HepG2 (cell line): ENCODE measurements around the gene SLC22A7. TPM values are rescaled to one million over a fixed set of nuclear protein-coding genes. Genes with fewer than 3 reads are reported as not detected.
A peak's percentile ranks its signal among the peaks of the same experiment; 100 is the strongest.

Experiments
- ATF7-NPFF ChIP-seq: sonication (generic); formaldehyde crosslinking; IDR thresholded peaks from 2 replicates; pipeline ENCODE4 v1.8.1; 2023; ENCODE audit warnings: mild to moderate bottlenecking, low read depth, missing genetic modification reagents, moderate library complexity
- ATM ChIP-seq: fragments of 450-650 bp; IDR thresholded peaks from 2 replicates; pipeline ENCODE4 v1.7.1; 2017; ENCODE audit warnings: mild to moderate bottlenecking, borderline replicate concordance
- BORCS8-MEF2B ChIP-seq: sonication (generic); formaldehyde crosslinking; IDR thresholded peaks from 2 replicates; pipeline ENCODE4 v1.8.0; 2022; ENCODE audit warnings: mild to moderate bottlenecking, missing genetic modification reagents
- CBFB ChIP-seq: sonication (generic); formaldehyde crosslinking; IDR thresholded peaks from 2 replicates; pipeline ENCODE4 v1.4.0; 2020; ENCODE audit warnings: missing genetic modification reagents
- CBX5 ChIP-seq: sonication (generic); formaldehyde crosslinking; IDR thresholded peaks from 2 replicates; pipeline ENCODE4 v1.4.0; 2020; ENCODE audit warnings: missing genetic modification reagents, borderline replicate concordance
- CEBPG ChIP-seq: IDR thresholded peaks from 2 replicates; pipeline ENCODE4 v1.6.1; 2016
- ELF4 ChIP-seq: sonication (generic); formaldehyde crosslinking; IDR thresholded peaks from 2 replicates; pipeline ENCODE4 v1.5.0; 2020; ENCODE audit warnings: missing genetic modification reagents, mild to moderate bottlenecking, moderate library complexity, borderline replicate concordance
- FOSL1 ChIP-seq: sonication (generic); formaldehyde crosslinking; IDR thresholded peaks from 2 replicates; pipeline ENCODE4 v1.9.0; 2021; ENCODE audit warnings: missing genetic modification reagents, borderline replicate concordance
- FOSL2 ChIP-seq: sonication (generic); formaldehyde crosslinking; IDR thresholded peaks from 2 replicates; pipeline ENCODE4 v1.4.0; 2020; ENCODE audit warnings: missing genetic modification reagents
- HDAC6 ChIP-seq: fragments of 200-600 bp; sonication (generic); IDR thresholded peaks from 2 replicates; pipeline ENCODE4 v1.7.0; 2017; ENCODE audit warnings: mild to moderate bottlenecking, antibody characterized with exemption, low read length, low read depth
- HNRNPH1 ChIP-seq: fragments of 200-400 bp; formaldehyde crosslinking; optimal IDR thresholded peaks from 2 replicates; pipeline ENCODE3; 2017; ENCODE audit warnings: mild to moderate bottlenecking, low read depth, low read length
- IRF9 ChIP-seq: sonication (generic); formaldehyde crosslinking; IDR thresholded peaks from 2 replicates; pipeline ENCODE4 v1.8.0; 2022; ENCODE audit warnings: missing genetic modification reagents, mild to moderate bottlenecking, borderline replicate concordance
- NAIF1 ChIP-seq: sonication (generic); formaldehyde crosslinking; IDR thresholded peaks from 2 replicates; pipeline ENCODE4 v1.5.0; 2020; ENCODE audit warnings: mild to moderate bottlenecking, missing genetic modification reagents, borderline replicate concordance
- NBN ChIP-seq: fragments of 450-650 bp; conservative IDR thresholded peaks from 2 replicates; pipeline ENCODE4 v1.6.1; 2017
- NFATC3 ChIP-seq: sonication (generic); formaldehyde crosslinking; IDR thresholded peaks from 2 replicates; pipeline ENCODE4 v1.5.1; 2020; ENCODE audit warnings: mild to moderate bottlenecking, missing genetic modification reagents
- PBX2 ChIP-seq: IDR thresholded peaks from 2 replicates; pipeline ENCODE4 v1.6.1; 2016; ENCODE audit warnings: control low read depth
- RFX5 ChIP-seq: IDR thresholded peaks from 2 replicates; pipeline ENCODE4 v1.6.1; 2011; ENCODE audit warnings: low read depth, low read length, improper control_type of control experiment
- SETDB1 ChIP-seq: sonication (generic); formaldehyde crosslinking; IDR thresholded peaks from 2 replicates; pipeline ENCODE4 v1.5.1; 2020; ENCODE audit warnings: missing genetic modification reagents, mild to moderate bottlenecking, borderline replicate concordance
- SIN3B ChIP-seq: fragments of 150-350 bp; IDR thresholded peaks from 2 replicates; pipeline ENCODE4 v1.6.1; 2014; ENCODE audit warnings: low read length
- TFE3 ChIP-seq: IDR thresholded peaks from 2 replicates; pipeline ENCODE4 v1.6.1; 2016
- ZNF180 ChIP-seq: sonication (generic); formaldehyde crosslinking; IDR thresholded peaks from 2 replicates; pipeline ENCODE4 v1.4.0; 2020; ENCODE audit warnings: low read depth, missing genetic modification reagents, borderline replicate concordance
- ZNF224 ChIP-seq: sonication (generic); formaldehyde crosslinking; IDR thresholded peaks from 2 replicates; pipeline ENCODE4 v1.5.0; 2020; ENCODE audit warnings: mild to moderate bottlenecking, missing genetic modification reagents
- ZNF264 ChIP-seq: sonication (generic); formaldehyde crosslinking; IDR thresholded peaks from 2 replicates; pipeline ENCODE4 v1.4.0; 2020; ENCODE audit warnings: missing genetic modification reagents
- ZNF383 ChIP-seq: sonication (generic); formaldehyde crosslinking; IDR thresholded peaks from 2 replicates; pipeline ENCODE4 v1.4.0; 2020; ENCODE audit warnings: missing genetic modification reagents, mild to moderate bottlenecking, borderline replicate concordance
- ZNF75D ChIP-seq: sonication (generic); formaldehyde crosslinking; IDR thresholded peaks from 2 replicates; pipeline ENCODE4 v1.8.1; 2023; ENCODE audit warnings: missing genetic modification reagents, mild to moderate bottlenecking, borderline replicate concordance
- polyA plus RNA-seq, 8 experiments: library from polyadenylated mRNA; depleted of rRNA in 3 of 8; stranded (reverse) in 7 of 8; unstranded in 1 of 8; fragments of >200 nt; fragmentation: Illumina TruSeq in 4 of 8; extraction: Trizol in 4 of 8; gene quantifications; 2 replicates each; pipeline versions ENCODE4 v1.2.1 to v1.2.3, GENCODE V29; 2011 to 2016; ENCODE audit warnings: low read depth in 4 of 8, missing spikeins in 1 of 8, mixed read lengths in 1 of 8; ENCODE audit not compliant: insufficient read depth in 1 of 8
- total RNA-seq, 5 experiments: library from RNA; depleted of rRNA; stranded (reverse); fragments of >200 nt; fragmentation: Illumina TruSeq; extraction: Trizol; gene quantifications; 2 replicates each; pipeline ENCODE4 v1.2.3, GENCODE V29; 2016; ENCODE audit warnings: low read depth in 1 of 5
- TF ChIP-seq, protein P1 (sequence below): sonication (generic); formaldehyde crosslinking; IDR thresholded peaks from 2 replicates; pipeline ENCODE4 v1.8.0; 2022; ENCODE audit warnings: mild to moderate bottlenecking, missing genetic modification reagents, moderate library complexity
- TF ChIP-seq, protein P2 (sequence below): sonication (generic); formaldehyde crosslinking; IDR thresholded peaks from 2 replicates; pipeline ENCODE4 v1.9.0; 2021; ENCODE audit warnings: missing genetic modification reagents, borderline replicate concordance

Gene SLC22A7
- total and polyA plus RNA-seq, 2 of the 13 experiments (the other 11 are each of a cell fraction or from before 2014, with no cell fraction given), result 5.3 to 22.6 TPM

DNA sequence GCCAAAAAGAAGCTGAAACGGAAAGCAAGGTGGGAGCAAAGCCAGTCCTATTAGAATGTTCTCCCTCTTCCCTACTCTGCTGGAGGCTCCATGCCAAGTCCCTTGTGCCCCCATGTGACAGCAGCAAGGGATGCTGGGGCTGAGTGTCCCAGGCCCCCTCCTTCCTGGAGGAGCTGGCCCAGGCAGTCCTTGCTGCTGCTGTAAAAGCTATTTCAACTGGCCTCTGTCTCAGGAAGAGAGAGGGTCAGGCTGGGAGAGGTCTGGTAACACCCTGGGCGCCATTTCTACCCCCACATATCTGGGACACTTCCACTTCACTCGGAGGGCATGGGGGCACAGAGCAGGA is 29.7 kb upstream of the SLC22A7 start (continued):
- TF ChIP-seq SETDB1 (CRISPR knock-in tag), result no peak
- no peak for TF ChIP-seq RFX5
- no peak for TF ChIP-seq PBX2 (CRISPR knock-in tag)
- TF ChIP-seq HDAC6, result no peak
- TF ChIP-seq, protein P1, sequence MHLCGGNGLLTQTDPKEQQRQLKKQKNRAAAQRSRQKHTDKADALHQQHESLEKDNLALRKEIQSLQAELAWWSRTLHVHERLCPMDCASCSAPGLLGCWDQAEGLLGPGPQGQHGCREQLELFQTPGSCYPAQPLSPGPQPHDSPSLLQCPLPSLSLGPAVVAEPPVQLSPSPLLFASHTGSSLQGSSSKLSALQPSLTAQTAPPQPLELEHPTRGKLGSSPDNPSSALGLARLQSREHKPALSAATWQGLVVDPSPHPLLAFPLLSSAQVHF (CRISPR knock-in tag), result no peak
- no peak for TF ChIP-seq ZNF180 (CRISPR knock-in tag)
- peak; percentile 24; the same call in 1 of the 2 replicates for TF ChIP-seq FOSL1
- TF ChIP-seq ELF4 (CRISPR knock-in tag), result no peak
- no peak for TF ChIP-seq HNRNPH1
- no peak for TF ChIP-seq ZNF75D
- no peak for TF ChIP-seq ZNF264 (CRISPR knock-in tag)
- TF ChIP-seq CEBPG (CRISPR knock-in tag), result no peak
- TF ChIP-seq CBX5 (CRISPR knock-in tag), result no peak
- TF ChIP-seq NBN, result no peak
- TF ChIP-seq, protein P2, sequence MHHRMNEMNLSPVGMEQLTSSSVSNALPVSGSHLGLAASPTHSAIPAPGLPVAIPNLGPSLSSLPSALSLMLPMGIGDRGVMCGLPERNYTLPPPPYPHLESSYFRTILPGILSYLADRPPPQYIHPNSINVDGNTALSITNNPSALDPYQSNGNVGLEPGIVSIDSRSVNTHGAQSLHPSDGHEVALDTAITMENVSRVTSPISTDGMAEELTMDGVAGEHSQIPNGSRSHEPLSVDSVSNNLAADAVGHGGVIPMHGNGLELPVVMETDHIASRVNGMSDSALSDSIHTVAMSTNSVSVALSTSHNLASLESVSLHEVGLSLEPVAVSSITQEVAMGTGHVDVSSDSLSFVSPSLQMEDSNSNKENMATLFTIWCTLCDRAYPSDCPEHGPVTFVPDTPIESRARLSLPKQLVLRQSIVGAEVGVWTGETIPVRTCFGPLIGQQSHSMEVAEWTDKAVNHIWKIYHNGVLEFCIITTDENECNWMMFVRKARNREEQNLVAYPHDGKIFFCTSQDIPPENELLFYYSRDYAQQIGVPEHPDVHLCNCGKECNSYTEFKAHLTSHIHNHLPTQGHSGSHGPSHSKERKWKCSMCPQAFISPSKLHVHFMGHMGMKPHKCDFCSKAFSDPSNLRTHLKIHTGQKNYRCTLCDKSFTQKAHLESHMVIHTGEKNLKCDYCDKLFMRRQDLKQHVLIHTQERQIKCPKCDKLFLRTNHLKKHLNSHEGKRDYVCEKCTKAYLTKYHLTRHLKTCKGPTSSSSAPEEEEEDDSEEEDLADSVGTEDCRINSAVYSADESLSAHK (CRISPR knock-in tag), result no peak
- no peak for TF ChIP-seq ZNF383 (CRISPR knock-in tag)
- no peak for TF ChIP-seq NAIF1 (CRISPR knock-in tag)
- TF ChIP-seq NFATC3 (CRISPR knock-in tag), result no peak
- no peak for TF ChIP-seq IRF9 (CRISPR knock-in tag)
- no peak for TF ChIP-seq FOSL2 (CRISPR knock-in tag)
- TF ChIP-seq ZNF224 (CRISPR knock-in tag), result no peak
- no peak for TF ChIP-seq BORCS8-MEF2B
- no peak for TF ChIP-seq ATM
- TF ChIP-seq CBFB (CRISPR knock-in tag), result no peak
- TF ChIP-seq ATF7-NPFF (CRISPR knock-in tag), result no peak
- TF ChIP-seq TFE3 (CRISPR knock-in tag), result no peak; the same call in 1 of the 2 replicates
- TF ChIP-seq SIN3B, result no peak
